Breast epithelium (tissue), 3 donors: ENCODE data around the gene ARFRP1.

Experiments
- CTCF ChIP-seq, 3 donors: fragments of 450-650 bp; IDR thresholded peaks; one replicate each; pipeline ENCODE4 v1.5.1; 2016 to 2017; ENCODE audit warnings: antibody characterized with exemption in 3 of 3, mild to moderate bottlenecking in 3 of 3, moderate library complexity in 3 of 3
- POLR2A ChIP-seq: fragments of 450-650 bp; IDR thresholded peaks from one replicate; pipeline ENCODE4 v1.6.1; 2016; ENCODE audit warnings: antibody characterized with exemption, mild to moderate bottlenecking, moderate library complexity
- POLR2AphosphoS5 ChIP-seq, 3 donors: sonication (generic); formaldehyde crosslinking; IDR thresholded peaks; one replicate each; pipeline ENCODE4 v1.6.1; 2017; ENCODE audit warnings: antibody characterized with exemption in 3 of 3

- TF ChIP-seq CTCF (IDR thresholded peaks at IDR 0.05) (no peak), POLR2AphosphoS5 (IDR thresholded peaks at IDR 0.05) (no peak), POLR2A (no peak)
These were observed 6.8 kb downstream of the ARFRP1 start for GRCh38 chr20:63701051-63701328.
